GM18858 (cell line): Measurements from ENCODE around the gene TMEM151A.

Experiments
- ATAC-seq: cut with Tn5 transposase; IDR thresholded peaks from one replicate; pipeline ENCODE4 v1.9.1; 2021; ENCODE audit not compliant: unreplicated experiment

The TMEM151A gene

DNA sequence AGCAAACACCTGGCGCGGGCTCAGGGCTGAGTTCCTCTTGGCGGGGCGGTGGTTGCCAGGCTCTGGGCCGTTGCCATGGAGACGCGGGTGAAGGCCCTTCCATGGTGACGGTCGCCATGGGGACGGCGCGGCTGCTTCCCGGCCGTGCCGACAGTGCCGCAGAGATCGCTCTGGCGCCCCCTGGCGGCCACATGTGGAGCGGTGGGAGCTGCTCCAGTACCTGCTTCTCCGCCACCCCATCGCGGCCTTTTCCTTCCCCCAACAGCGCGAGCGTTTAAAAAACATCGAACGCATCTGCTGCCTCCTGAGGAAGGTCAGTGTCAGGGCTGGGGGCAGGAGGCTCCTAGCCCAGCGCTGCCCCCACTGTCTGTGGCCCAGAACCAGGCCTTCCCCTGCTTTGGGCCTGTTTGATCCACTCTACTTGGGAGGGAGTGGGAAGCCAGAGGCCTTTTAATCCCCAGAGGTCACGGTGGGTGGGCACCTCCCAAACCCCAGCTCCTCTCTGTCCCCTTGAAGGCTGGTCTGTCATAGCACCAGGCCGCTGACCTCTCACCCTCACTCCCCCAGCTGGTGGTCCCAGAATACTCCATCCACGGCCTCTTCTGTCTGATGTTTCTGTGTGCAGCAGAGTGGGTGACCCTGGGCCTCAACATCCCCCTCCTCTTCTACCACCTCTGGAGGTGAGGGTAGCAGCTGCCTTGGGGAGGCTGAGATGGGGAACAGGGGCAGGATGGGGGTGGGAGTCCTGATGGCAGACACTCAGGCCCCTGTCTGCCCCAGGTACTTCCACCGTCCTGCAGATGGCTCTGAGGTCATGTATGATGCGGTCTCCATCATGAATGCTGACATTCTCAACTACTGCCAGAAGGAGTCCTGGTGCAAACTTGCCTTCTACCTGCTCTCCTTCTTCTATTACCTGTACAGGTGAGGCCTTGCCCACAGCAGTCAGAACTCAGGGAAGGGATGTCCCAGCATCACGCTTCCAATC, 8.9 kb upstream of the TMEM151A start:
- peak; percentile 89 for ATAC-seq

DNA sequence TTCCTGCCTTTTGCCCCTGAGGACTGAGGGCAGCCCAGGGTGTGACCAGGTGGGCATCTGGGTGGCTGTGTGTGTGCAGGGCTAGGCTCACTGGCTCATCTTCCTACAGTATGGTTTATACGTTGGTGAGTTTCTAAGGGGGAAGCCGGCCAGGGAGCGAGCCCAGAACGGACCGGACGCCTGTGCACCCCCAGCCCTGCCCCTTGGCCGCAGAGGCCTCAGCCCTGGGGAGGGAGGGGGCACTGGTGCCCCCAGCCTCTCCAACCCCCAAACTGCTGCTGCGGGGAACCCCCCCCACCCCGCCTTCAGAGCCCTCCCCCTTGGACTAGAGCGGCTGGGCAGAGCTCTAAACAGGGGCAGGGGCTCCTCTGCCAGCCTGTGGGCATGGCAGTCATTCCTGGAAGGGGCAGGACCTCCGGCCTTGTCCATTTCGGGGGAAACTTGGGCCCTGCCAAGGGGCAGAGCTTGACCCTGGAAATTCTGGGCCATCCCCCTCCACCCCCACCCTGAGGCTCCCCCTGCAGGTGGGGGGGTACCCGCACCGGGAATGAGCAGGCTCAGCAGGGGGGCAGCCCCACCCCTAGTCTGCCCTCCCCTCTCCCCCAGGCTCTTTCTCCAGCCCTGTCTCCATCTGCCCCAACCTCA, 8.1 kb upstream of the TMEM151A start:
- no peak for ATAC-seq

DNA sequence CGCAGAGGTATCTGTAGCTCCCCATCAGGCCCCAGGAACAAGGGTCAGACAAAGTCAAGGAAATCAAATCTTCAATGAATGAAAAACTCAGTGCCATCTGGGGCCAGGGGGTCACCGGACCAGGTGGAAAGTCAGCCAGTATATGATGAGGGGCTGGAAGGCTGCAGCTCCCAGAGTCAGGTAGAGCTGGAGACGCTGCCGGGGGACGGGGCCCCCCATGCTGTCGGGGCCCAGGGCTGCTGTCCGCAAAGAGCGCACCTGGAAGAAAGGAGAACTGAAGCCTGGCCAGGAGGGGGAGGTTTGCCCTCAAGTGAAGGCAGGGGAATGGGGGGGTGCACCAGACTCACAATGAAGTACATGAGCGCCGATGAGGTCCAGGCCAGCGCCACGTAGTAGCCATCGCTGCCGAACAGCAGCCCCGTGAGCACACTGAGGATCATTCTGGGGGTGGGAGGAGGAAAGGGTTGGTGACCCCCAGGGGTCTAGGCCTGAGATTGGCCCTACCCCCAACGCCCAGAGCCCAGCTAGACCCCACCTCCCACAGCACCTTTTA, 7.1 kb upstream of the TMEM151A start:
- no peak for ATAC-seq

DNA sequence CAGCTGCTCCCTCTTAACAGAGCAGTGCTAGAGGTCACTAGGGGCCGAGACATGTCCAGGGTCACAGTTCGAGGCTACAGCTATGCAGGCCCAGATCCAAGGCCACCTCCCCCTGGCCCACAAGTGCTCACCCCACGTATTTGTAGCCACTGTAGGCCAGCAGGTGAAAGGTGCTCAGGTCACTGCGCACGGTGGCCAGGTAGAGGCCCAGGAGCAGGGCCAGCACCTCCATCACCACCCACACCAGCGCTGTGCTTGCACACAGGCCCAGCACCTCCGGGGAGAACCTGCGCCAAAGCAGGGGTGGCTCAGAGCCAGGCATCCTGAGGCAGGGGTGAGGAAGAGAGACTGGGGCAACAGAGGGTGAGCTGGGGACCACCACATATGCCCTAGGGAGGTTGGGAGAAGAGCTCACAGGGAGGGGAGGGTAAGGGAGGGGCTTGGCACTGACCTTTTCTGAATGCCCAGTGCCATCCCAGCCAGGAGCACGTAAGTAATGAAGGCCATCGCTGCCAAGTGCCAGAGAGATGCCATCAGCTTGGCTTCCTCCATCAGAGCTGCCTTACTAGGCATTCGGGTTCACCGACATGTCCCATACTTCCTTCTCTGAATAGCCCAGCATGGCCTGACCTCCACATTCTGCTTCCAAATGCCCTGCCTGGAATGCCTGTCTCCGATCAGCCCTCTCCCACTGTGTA, 6.3 kb upstream of the TMEM151A start:
- ATAC-seq: no peak

DNA sequence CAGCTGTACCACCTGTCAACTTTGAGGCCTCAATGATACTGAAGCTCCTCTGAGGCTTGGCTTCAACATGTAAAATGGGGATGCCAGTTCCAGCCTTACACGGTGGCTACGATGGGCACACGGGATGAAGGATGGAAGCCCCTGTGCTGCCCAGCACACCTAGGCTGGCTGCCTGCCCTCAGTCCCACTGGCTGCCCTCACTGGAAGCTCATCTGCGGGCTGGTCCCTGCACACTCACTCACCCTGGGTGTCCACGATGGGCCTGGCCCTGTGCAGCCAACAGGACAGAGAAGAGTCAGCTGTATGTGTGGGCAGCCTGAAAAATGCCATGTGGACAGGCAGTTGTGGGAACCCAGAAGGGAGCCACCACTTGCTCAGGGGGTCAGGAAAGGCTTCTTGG, 5.0 kb upstream of the TMEM151A start:
- no peak for ATAC-seq

DNA sequence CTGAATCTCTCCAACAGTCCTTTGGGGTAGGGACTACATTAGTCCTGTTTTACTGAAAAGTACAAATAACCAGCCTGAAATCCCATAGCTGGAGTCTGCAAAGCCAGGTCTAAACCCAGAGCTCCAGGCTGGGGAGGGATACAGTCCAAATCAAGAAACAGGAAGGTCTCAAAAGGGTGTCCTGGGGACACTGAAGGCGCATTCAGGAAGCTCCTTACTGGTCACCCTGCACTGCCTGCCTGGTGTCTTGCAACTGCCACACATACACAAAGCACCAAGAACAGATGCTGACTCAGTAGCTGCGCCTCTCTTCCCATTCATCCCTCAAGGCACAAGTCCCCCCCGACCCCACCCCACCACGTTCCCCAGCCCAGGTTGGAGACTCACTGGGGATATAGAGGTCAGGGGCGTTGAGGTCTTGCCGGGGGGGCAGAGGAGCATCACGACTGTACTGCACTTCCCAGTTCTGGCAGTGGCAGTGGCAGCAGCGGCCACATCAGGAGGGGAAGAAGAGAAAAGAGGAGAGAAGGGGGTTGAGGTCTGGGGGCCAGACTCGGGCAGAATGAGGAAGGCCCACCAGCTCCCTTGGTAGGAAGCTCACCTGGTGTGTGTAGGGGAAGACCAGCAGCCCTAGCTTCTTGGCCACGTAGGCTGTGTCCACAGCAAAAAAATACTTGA, 4.3 kb upstream of the TMEM151A start:
- no peak for ATAC-seq

DNA sequence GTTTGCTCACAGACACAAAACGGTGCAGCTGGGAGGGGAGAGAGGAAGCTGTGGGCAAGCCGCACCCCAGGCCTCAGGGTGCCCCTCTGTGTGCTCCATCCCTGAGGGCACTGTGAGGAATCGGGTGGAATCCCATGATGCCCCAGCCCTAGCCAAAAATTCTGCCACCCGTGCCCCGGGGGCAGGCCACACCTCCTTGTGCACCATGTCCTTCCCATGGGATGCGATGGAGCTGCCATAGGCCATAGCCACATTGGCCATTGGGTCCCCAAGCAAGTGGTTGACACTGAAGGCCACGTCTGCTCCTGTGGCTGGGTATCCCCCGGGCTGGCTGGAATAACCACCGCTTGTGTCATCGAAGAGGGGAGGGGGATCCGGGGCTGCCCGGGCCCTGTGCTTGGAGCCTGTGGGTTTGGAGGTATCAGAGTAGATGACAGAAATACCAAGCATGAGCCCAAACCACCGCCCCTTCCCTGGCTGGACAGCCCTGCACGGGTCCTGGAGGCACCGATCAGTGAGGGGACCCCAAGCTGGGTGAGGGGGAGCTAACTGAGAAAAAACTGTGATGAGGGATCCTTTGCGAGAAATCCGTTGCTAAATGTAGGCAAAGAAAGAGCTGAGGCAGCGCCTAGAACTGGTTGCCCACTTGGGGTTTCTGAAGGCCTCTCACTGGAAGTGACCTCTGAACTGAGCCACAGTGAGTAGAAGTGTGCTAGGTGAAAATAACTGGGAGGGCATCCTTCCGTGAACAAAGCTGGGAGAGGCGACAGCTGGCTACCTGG, 3.6 kb upstream of the TMEM151A start:
- no peak for ATAC-seq

DNA sequence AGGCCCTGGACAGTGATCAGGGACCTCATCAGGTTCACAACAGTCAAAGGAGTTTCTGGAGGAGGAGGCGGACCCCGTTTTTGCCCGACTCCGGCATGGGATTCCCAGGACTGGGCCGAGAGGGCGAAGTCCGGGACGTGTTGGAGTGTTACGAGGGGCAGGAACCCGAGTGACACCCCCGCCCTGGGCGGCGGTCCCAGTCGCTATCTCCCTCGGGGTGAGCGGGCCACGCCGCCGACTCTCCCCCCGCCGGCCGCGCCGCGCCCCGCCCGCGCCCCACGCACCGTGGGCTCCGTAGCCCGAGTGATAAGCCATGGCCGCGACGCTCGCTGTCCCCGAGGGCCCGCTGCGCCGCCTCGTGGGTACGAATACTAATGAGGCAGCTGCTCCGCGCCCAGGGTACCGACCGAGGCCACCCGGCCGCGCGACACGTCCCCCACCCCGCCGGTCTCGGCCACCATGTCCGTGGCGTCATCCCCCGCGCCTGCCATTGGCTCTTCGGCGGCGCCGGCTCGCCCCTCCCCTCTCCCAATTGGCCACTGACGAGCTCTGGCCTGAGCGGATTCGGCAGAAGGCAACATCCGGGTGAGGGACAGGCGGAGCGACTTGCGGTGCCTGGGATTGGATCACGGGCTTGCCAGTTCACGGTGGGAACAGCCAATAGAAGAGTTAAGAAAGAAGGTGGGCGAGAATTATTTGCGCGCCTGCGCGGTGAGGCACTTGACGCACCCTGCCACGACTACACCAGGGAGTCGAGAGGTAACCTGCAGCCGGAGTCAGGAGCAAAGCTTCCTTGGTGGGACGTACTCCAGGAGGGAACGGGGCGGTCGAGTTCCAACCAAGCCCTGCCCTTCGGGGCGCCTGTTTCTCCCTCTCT, 2.8 kb upstream of the TMEM151A start, which contains the start of gene YIF1A:
Gene YIF1A (minus strand): TSS at position 473 of the 877 bp plus-strand sequence. CDS start 158 bp downstream, at position 315.
- ATAC-seq: peak; percentile 84

DNA sequence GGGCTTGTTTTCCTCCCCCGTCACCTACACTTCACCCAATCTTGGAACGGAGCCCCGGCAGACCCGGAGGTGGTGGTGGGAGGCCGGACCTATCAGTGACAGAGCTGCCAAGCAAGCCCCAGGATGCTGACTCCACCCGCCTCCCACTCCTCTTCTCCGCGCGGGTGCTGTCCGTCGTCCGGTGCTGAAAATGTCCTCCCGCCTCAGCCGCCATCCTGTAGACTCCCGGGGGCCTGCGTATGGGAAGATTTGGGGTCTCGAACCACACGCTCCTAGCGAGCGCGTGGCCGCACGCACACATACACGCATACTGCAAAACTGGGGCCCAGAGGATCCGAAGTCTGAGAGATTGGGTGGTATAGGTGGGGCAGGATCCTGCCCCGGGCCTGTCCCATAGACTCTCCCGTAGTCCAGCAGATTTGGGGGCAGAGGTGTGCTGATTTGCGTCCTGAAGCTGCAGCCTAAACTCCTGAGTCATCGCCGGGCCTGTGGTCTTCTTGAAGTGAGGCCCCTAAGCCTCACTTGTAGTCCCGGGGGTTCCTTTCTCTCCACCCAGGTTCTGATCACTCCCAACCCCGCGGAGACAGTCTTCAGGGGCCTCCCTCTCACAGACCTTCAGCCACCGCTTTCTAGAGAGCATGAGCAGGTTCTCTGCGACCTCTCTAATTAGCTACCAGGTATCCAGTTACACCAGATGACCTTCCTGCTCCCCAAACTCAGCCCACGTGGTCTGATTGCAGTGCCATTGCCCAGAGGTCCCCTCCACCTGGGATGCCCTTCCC, 2.0 kb upstream of the TMEM151A start:
- ATAC-seq: peak; percentile 17

DNA sequence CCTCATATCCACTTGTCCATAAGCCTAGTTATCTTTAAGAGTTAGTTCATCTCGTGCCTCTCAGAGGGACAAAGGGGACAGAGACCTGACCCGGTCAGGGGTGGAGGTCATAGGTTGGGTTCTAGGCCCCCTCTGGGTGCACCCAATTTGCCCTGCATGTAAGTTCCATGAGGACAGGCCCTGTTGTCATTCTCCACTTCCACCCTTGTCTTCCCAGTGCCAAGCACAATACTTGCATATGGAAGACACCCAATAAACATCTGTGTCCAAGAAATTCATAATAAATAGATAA, 1.4 kb upstream of the TMEM151A start:
- no peak for ATAC-seq

DNA sequence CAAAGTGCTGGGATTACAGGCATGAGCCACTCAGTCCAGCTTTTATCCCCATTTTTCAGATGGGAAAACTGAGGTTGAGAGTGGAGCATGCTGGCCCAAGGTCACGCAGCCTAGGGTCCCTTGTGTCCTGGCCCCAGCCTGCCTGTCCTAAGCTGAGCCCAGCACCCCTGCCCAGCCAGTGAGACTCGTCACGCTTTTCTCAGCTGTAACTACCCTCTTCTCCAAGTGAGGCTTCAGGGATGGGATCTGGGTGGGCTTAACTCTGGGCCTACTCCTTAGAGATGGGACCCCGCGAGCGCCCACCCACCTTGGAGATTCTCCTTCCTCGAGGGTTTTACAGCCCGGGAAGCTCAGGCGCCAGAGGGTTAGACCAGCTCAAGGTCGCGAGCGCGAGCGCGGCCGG, 390 bp upstream of the TMEM151A start:
- ATAC-seq: no peak

DNA sequence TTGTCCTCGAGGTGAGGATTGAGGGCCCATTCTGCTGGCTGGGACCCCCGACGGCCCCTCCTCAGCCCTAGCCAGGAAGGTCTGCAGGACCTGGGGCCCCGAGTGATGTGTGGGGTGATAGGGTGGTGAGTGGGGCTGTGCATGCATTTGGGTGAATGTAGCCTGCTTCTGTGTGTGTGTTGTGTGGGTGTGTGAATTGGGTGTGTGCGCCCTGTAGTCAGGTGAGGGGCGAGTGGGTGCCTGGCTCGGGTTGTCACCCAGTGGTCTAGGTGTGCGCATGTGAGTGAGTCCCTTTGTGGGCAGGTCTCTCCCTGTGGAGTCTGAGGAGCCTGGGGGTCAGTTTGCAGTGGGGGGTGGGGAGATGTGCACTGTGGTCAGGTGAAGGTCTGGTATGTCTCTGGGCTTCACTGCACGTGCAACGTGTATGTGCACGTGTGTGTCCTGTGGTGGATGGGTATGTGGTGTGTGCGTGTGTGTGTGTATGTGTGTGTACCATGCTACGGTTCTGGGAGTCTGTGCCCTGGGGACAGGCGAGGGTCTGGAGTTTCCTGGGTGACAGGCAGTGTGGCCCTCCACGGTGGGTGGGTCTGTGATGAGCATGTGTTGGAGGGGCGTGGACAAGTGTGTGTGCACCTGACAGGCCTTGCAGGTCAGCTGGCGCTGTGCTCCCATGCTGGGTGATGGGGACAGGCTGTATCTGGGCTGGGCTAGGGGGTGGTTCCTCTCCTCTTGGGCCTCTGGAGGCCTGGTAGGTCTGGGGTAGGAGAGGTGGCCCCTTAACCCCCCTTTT, 1.0 kb downstream of the TMEM151A start:
- no peak for ATAC-seq

DNA sequence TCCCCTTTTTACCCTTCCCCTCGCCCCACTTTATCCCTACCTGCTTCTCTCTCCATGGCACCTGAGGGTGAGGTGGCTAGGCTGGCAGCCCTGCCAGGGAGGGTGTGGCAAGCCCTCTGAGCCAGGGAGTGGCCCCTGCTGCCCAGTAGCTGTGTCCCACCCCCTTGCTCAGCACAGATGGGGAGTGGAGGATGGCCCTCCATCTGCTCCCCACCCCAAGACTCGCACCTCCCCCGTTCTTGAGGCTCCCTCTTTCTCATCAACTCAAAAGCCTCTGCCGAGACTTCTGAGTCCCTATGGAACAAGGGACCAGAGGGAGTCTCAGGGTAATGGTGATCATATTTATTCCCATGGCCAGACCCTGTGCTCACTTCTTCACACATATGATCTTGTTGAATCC, 1.7 kb downstream of the TMEM151A start:
- no peak for ATAC-seq

DNA sequence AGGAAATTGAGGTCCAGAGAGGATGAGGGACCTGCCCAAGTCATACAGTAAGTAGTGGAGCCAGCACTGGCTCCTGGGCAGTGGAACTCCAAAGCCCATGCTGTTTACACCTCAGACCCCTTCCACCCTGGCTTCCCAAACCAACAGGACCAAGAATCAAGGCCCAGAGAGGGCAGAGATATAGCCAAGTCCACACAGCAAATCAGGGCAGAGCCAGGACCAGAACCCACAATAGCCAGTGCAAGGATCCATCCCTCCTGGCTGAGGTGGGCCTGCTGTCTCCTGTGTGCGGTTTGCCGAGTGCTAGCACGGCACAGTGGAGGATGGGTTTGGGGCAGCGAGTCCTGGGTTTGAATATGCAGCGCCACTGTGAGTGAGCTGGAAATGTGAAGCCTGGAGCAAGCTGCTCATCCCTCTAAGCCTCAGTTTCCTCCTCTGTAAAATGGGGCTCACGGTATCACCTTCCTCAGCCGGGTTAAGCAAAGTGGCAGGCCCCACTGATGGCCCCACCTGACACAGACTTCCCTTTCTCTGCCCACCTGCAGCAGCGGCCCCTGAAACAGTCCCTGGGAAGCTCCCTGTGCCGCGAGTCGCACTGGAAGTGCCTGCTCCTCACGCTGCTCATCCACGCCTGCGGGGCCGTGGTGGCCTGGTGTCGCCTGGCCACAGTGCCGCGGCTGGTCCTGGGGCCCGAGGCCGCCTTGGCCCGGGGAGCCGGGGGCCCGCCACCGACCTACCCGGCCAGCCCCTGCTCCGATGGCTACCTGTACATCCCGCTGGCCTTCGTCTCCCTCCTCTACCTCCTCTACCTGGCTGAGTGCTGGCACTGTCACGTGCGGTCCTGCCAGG, 2.3 kb downstream of the TMEM151A start:
- no peak for ATAC-seq

DNA sequence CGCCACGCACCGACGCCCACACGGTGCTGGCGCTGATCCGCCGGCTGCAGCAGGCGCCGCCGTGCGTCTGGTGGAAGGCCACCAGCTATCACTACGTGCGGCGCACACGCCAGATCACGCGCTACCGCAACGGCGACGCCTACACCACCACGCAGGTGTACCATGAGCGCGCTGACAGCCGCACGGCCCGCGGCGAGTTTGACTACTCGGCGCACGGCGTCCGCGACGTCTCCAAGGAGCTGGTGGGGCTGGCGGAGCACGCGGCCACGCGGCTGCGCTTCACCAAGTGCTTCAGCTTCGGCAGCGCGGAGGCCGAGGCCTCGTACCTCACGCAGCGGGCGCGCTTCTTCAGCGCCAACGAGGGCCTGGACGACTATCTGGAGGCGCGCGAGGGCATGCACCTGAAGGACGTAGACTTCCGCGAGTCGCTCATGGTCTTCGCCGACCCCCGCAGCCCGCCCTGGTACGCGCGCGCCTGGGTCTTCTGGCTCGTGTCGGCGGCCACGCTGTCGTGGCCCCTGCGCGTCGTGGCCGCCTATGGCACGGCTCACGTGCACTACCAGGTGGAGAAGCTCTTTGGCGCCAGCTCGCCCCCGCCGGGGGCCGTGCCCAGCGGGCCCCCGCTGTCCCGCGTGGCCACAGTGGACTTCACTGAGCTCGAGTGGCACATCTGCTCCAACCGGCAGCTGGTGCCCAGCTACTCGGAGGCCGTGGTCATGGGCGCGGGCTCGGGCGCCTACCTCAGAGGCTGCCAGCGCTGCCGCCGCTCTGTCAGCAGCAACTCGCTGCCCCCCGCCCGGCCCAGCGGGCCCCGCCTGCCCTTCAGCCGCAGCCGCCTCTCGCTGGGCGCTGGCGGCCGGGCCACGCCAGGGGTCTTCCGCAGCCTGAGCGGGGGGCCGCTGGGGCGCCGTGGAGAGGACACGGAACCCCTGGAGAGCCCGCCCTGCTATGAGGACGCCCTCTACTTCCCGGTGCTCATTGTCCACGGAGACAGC, 3.2 kb downstream of the TMEM151A start:
- no peak for ATAC-seq
